ELF-1 (cell line): ENCODE results near the gene XIRP1.
"Not testable (repeated sequence)": the region's sequence is repeated elsewhere in the genome, so short reads cannot be mapped to it uniquely, and the experiment has no call there.

Experiments used
- DNase-seq: peaks from one replicate; pipeline ENCODE4 v3.0.0-alpha.2; 2016; ENCODE audit warnings: low read depth, low spot score

The XIRP1 gene, protein sequence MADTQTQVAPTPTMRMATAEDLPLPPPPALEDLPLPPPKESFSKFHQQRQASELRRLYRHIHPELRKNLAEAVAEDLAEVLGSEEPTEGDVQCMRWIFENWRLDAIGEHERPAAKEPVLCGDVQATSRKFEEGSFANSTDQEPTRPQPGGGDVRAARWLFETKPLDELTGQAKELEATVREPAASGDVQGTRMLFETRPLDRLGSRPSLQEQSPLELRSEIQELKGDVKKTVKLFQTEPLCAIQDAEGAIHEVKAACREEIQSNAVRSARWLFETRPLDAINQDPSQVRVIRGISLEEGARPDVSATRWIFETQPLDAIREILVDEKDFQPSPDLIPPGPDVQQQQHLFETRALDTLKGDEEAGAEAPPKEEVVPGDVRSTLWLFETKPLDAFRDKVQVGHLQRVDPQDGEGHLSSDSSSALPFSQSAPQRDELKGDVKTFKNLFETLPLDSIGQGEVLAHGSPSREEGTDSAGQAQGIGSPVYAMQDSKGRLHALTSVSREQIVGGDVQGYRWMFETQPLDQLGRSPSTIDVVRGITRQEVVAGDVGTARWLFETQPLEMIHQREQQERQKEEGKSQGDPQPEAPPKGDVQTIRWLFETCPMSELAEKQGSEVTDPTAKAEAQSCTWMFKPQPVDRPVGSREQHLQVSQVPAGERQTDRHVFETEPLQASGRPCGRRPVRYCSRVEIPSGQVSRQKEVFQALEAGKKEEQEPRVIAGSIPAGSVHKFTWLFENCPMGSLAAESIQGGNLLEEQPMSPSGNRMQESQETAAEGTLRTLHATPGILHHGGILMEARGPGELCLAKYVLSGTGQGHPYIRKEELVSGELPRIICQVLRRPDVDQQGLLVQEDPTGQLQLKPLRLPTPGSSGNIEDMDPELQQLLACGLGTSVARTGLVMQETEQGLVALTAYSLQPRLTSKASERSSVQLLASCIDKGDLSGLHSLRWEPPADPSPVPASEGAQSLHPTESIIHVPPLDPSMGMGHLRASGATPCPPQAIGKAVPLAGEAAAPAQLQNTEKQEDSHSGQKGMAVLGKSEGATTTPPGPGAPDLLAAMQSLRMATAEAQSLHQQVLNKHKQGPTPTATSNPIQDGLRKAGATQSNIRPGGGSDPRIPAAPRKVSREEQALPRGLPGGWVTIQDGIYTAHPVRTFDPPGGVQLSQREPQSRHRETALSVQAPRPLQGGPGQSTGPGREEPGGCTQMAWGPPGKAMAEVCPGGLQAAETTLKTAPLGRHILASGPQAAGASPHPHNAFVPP (N-terminal part only)

DNA sequence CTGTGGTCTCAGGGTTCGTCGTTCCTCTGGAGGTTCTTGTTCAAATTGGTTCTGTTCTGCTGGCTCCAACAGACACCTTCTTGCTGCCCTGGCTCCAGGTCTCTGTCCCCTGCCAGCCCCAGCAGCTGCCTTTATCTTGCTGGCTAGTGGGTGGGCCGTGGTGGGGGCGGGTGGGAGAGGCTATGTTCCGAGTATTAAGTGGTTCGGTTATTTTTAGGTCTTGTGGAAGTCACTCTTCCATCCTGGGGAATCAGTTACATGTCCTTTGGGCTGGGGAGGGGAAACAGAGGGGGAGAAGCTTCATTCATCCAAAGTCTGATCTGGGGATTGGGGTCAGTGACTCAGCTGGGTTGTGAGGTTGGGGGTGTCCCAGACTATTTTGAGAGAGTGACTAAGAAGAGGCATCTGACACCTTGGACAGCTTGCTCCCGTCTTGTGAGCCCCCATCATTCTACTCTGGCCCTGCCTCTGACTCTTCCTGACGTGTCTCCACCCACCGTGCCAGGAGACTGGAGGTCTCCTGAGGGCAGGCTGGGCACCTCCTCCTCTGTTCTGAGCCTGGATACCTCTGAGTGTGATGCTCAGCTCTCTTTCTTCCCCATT, at the start of gene XIRP1:
Gene XIRP1 (minus strand): TSS at position 106 of the 603 bp plus-strand sequence. CDS start 3,150 bp downstream, outside the sequence.
- DNase-seq = no peak

DNA sequence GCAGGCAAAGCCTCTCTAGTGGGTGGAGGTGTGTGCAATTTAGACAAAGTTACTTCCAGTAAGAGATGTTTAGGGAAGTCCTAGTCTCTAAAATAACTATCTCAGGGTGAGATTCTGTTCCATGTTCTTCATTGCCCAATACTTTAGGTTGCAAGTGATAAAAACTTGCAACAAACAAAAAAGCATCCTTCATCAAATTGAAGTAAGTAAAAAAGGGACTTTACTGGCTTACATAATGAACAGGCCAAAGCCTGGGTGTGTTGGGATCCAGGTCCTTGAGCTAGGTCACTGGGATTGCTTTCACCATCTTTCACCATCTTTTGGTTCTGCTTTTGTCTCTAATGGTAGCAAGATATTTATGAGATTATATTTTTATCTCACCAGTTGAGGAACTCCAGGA, 49.2 kb upstream of the XIRP1 start:
- no peak for DNase-seq

DNA sequence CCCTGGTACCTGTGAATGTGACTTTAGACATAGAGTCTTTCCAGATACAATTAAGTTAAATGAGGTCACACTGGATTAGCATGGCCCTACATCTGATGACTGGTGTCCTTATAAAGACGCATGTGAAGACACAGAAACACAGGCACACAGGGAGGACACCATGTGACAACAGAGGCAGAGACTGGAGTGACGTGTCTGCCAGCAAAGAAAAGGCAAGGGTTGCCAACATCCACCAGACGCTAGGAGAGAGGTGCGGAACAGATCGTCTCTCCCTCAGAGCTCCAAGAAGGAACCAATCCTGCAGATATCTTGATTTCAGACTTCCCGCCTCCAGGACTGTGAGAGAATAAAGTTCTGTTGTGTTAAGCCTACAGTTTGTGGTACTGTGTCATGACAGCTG, 44.6 kb upstream of the XIRP1 start:
- no peak for DNase-seq

DNA sequence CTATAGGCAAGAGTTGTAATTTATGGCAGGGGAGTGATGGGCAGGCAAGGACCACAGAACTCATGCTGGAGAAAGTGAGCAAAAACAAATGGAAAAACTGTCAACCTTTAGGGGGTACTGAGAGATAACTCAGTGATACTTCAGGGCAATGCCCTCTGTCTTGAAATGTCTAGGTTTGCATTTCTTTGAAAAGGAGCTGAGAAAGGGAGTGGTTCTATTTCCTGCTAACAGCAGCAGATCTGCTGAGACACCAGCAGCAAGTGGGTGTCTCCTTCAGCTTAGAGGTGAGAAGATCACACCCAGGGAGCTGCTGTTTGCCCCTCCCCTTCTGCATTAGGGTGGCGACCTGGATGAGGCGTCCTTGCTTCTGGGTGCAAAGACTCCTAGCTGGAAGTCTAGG, 42.3 kb upstream of the XIRP1 start:
- DNase-seq = no peak

DNA sequence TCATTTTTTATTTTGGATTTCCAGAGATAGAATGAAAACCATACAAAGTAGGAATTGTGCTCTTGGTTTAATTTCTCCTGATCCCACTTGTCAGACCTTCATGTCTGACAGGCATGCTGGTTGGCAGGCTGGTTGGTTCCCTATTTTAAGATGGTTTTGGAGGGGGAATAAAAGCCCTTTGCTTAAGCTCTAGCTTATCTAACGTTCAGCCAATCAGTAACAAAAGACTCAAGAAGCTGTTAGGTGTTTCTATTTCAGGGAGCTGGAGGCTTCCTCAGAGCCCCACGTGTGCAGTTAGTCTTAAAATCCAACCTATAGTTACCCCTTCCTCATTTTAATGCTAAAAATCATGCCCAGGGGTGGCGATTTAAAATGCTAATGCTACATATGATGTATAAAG, 40.5 kb upstream of the XIRP1 start:
- DNase-seq = no peak

DNA sequence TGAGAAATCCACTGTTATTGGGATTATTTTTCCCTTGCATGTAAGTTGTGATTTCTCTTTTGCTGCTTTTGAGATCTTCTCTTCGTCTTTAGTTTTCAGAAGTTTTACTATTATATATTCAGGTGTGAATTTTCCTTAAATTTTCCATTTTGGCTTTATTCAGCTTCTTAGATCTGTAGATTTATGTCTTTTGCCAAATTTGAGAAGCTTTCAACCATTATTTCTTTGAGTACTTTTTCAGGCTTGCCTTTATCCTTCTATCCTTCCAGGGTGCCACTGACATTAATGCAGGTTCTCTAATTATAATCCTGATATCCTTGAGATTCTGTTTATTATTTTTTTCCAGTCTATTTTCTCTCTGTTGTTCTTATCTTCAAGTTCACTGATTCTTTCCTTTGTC, 38.1 kb upstream of the XIRP1 start:
- no peak for DNase-seq

DNA sequence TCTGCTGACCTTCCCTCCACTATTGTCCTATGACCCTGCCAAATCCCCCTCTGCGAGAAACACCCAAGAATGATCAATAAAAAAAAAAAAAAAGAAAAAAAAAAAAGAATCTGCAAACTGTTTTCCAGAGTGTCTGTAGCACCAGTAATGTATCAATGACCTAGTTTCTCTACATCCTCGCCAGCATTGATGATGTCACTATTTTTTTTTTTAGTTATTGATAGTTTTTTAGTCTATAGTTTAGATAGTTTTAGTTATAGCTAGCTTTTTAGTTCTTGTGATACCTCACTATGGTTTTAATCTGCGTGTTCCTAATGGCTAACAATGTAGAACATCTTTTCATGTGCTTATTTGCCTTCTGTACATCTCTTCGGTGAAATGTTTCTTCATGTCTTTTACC, 36.1 kb upstream of the XIRP1 start:
- no peak for DNase-seq

DNA sequence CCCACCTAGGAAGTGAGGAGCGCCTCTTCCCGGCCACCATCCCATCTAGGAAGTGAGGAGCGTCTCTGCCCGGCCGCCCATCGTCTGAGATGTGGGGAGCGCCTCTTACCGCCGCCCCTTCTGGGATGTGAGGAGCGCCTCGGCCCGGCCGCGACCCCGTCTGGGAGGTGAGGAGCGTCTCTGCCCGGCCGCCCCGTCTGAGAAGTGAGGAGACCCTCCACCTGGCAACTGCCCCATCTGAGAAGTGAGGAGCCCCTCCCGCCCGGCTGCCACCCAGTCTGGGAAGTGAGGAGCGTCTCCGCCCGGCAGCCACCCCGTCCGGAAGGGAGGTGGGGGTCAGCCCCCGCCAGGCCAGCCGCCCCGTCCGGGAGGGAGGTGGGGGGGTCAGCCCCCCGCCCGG, 35.2 kb upstream of the XIRP1 start:
- DNase-seq = not testable (repeated sequence)

DNA sequence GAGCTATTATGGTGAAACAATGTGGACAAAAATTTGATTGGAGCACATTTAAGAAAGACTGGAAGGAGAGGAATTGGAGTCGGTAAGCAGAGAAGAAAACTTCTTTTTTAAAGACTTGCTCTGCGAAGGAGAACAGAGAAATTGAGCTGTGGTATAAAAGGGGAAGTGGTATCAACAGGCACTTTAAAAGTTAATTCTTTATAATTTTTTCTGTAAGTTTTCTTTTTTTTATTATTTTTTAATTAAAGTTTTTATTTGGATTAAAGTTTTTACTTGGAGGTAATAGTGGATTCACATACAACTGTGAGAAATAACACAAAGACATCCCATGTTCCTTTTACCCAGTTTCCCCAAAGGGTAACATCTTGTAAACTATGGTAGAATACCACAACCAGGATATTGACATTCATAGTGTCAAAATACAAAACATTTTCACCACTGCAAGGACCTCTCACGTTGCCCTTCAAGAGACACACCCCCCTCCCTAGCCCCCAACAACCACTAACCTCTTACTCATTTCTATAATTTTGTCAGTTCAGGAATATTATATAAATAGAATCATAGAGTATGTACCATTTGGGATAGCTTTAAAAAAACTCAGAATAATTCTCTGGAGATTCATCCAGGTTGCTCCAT, 33.8 kb upstream of the XIRP1 start:
- DNase-seq = no peak

DNA sequence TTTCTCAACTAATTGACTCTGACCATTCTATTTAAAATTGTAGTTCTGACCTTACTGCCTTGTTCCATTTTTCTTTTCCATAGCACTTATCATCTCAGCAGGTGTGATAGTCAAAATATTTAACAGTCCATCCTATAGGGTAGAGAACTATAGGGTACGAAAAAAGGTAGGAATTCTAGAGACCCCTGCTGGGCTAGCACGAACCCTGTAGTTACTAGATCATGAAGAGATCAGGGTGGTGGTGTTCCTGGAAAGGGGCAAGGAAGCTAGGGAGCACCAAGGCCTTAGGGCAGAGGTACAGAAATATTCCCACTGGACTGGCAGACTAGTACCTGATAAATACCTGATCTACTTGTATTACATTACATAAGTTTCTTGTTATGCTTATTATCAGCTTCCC, 31.9 kb upstream of the XIRP1 start:
- no peak for DNase-seq

DNA sequence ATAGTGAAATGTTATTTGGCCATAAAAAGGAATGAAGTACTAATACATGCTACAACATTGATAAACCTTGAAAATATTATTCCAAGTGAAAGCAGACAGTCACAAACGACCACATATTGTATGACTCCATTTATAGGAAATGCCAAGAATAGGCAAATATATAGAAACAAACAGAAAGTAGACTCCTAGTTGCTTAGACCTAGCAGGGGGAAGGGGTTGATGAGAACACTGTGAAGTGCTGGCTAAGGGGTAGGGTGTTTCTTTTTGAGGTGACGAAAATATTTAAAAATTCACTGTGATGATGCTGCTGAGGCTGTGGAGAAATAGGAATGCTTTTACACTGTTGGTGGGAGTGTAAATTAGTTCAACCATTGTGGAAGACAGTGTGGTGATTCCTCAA, 30.5 kb upstream of the XIRP1 start:
- DNase-seq = no peak

DNA sequence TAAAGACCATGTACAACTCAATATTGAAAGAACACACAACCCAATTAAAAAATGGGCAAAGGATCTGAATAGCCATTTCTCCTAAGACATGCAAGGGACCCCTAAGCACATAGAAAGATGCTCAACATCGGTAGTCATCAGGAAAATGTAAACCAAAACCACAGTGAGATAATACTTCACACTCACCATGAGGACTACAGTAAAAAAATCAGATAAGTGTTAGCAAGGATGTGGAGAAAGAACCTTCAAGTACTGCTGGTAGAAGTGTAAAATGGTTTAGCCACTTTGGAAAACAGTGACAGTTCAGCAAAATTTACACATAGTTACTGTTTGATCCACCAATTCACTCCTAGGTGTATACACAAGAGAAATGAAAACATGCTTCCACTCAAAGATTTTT, 30.1 kb upstream of the XIRP1 start:
- DNase-seq = no peak

DNA sequence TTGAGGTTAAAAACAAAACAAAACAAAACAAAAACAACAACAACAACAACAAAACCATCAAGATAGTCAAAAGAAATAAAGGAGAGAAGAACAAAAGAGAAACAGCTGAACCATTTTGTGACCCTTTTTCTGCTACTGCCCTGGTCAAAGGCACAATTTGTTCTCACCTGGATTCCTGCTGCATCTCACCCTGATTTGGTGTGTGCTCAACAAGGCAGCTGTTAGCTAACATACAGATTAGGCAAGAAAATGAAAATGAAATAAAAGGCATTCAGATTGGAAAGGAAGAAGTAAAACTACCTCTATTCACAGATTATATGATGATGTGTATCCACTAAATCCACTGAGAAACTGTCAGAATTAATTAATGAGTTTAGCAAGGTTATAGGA, 28.7 kb upstream of the XIRP1 start:
- no peak for DNase-seq

DNA sequence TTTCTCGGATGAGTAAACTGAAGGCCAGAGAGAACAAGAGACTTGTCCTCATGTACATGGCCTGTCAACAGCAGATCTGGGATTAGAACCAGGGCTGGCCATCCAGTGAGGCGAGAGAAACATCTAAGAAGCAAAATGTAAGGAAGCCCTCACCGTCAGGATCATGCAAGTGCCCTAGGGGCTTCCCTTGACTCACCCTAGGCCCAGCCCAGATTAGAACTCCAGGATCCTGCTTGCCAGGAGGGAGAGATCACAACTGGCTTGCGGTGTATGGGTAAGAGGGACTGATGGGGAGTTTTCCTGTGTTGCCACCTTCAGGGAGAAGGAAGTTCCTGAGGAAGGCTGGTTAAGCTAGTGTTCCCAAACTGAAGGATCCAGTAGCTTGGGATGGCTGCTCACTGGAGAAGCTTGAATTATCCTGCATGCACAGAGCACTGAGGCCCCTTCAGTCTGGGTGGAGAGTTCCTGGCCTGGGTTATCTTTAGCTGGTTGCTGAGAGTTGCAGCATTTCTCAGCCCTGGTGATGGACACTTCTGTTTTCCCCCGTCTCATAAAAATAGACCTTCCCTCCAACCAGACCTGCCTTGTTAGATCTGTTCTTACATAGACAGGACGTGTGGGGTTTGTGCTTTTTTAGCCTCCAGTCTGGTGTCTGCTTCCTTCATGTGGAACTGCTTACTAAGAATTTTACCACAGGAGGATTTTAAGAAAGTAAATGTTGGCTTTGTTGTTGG, 28.2 kb upstream of the XIRP1 start:
- peak; percentile 19 for DNase-seq

DNA sequence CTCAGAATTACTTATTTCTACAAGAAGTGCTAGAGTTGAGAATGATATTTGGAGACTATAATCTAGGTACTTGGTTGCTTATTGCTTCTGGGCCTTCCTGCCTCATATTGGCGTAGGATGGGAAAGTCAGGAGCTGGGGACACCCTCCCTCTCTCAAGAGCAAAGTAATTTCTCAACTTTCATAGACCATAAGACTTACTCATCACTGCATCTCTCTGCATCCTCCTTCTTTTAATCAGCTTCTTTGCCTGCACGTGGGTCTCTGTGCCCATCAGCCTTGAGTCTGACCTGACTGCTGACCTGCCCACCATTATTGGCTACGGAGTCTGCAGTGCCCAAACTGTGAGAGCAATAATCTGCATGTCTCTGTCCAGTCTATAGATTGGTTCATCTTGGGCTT, 27.3 kb upstream of the XIRP1 start:
- no peak for DNase-seq

DNA sequence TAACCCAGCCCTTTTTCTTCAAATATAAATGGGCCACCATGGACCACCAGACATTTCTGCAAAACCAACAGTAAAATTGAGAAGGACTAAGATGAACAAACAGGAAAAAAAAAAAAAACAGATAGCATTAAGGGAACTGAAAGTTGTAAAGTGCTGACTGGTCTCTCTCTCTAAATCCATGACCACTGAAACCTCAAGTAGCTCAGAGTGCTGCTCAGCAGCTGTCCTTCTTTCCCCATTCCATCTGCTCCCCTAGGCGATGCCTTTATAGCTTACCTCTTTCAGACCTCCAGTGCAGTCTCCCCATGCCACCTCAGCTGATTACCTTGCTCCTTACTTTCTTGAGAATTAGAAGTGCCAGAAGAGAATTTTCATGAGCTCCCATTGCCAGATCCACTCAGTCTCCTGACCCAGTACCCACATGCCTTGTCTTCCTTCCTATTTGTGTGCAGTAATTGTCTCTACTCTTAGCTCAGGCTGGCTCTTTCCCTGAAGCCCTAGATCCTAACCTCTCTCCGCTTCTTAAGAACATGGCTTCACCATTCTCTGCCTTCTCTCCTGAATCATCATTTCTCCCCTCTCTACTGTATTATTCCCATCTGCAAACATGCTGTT, 23.9 kb upstream of the XIRP1 start:
- no peak for DNase-seq

DNA sequence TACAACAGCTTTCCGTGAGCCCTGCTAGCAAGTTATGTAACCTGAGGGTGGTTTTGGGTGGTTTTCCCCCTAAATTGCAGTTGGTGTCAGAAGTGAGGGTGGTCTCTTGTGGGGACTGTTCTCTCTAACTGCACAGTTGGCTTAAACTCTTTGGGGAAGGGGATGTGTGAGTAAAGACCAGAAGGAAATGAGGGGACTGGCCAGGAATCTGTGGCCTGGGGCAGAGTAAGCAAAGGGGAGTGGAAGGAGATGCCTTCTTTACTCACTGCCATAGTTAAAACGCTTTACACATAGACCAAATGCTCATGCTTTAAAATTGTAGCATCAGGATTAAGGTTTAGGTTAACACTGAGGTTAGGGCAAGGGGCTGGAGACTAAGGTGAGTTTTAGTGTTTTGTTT, 21.2 kb upstream of the XIRP1 start:
- peak; percentile 65 for DNase-seq

DNA sequence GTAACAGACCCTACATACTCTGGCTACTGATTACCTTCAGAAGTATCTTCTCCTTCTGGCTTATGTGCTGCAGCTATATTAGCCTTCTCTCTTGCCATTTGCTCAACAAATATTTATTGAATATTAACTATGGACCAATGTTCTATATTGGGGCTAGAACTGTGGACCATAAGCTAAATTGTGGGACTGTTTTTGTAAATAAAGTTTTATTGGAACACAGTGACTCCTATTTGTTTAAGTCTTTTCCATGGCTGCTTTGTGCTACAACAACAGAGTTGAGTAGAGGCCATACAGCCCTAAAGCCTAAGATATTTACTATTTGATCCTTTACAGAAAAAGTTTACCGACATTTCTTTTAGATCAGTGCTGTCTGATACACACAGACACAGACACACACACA, 20.3 kb upstream of the XIRP1 start:
- DNase-seq = no peak

DNA sequence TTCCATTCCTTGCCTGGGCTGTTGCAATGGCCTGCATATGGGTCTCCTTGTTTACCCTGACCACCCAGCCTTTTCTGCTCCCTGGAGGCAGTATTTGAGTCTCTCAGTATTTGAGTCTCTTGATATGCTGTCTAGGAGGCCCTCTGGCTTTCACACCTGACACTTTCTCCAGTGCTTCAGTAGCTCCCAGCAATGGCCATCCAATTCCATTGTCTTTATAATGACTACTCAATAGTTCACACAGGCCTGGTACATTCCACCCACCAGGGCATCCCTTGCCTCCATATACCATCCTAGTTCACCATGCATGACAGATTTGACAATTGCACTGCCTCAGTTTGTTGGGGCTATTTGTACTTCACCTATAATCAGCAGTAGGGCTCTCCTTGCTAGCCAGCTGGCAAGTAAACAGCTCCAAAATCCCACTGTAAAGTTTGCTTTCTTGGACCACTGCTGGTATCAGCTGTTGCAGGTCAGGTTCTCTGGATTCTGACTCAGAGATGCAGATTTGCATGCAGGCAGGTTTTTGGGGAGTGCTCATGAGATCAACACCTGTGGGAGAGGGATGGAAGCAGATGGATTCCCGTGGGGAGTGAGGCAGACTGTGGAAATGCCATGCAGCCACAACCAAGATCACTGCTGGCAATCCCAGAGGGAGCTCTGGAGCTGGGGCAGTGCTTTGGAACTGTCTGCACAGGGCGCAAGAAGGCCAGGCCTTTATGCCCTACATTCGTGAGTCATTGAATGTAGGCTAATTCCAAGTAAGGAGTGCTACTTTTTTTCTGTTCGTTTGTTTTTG, 19.1 kb upstream of the XIRP1 start:
- peak; percentile 90 for DNase-seq
